Measurements from ENCODE around the gene JAK3. TPM values are rescaled to one million over a fixed set of nuclear protein-coding genes. Genes with fewer than 3 reads are reported as not detected.

JAK3 gene
- total RNA-seq, 1 donor from 2014 or later, result 12.3 TPM

DNA sequence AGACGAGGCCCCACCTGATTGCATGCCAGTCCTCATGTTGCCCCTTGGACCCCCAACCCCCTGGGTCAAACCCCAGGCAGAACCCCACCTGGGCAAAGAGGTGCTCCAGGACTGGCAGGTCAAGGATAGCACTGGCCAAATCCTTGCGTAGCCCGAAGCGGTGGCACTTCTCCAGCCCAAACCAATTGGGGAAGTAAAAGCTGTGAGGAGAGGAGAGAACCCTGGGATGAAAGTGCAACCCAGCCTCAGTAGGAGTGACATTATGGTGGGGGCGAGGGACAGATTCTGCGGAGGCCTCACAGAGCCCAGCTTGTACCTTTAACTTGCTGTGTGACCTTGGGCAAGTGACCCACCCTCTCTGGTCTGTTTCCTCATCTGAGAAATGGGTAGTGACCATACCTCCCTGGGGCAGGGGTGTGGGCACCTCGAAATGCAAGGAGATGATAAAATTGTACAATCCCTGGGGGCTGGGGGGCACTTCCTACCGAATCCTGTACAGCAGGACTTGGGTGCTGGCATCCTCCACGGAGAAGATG lies 4.4 kb downstream of the JAK3 start:
- no peak overlapping the region for H3K27ac Mint-ChIP-seq
- TF ChIP-seq, protein P1, sequence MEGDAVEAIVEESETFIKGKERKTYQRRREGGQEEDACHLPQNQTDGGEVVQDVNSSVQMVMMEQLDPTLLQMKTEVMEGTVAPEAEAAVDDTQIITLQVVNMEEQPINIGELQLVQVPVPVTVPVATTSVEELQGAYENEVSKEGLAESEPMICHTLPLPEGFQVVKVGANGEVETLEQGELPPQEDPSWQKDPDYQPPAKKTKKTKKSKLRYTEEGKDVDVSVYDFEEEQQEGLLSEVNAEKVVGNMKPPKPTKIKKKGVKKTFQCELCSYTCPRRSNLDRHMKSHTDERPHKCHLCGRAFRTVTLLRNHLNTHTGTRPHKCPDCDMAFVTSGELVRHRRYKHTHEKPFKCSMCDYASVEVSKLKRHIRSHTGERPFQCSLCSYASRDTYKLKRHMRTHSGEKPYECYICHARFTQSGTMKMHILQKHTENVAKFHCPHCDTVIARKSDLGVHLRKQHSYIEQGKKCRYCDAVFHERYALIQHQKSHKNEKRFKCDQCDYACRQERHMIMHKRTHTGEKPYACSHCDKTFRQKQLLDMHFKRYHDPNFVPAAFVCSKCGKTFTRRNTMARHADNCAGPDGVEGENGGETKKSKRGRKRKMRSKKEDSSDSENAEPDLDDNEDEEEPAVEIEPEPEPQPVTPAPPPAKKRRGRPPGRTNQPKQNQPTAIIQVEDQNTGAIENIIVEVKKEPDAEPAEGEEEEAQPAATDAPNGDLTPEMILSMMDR (IDR thresholded peaks at IDR 0.05; ENCODE audit: unreplicated experiment), result no peak
- DNase-seq (ENCODE audit: low spot score in 2 of 2, unreplicated experiment in 2 of 2), result no peak
- peaks cover 3% of the 10 kb centered on the region for H3K4me1 Mint-ChIP-seq
- no peaks in the 10 kb centered on the region for H3K36me3 Mint-ChIP-seq
- no peak overlapping the region for H3K4me3 Mint-ChIP-seq
- peaks cover 47% of the 10 kb centered on the region for H3K27me3 Mint-ChIP-seq (ENCODE audit: low read depth)
- H3K9me3 Mint-ChIP-seq, result no peaks in the 10 kb centered on the region

DNA sequence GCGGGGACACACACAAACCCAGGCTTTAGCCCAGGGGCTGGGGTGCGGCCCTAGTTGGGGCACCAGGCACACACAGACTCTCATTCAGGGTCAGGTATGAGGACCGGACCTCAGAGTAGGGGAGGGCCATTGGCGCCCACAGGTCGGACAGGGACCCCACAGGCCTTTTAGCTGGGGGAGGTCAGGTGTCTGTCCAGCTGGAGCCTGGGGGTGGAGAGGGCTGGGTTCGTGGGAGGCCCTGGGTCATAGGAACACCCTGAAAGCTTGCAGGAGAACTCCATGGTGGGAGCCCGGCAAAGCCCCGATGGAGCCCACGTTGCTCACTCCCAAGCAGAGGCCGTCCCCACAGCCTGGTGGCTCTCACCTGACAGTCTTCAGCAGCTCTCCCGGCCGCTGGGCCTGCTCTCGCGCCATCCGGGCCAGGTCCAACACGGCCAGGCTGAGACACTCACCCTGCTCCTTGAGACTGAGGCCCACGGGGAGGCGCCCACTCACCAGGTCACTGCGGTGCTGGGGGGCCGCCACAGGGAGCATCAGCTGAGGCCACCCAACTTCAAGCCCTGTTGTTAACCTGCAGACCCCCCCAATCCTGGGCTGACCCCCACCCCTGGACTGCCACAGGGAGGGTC lies 5.0 kb downstream of the JAK3 start:
- no peak for DNase-seq (ENCODE audit: low spot score in 2 of 2, unreplicated experiment in 2 of 2)
- peaks cover 50% of the 10 kb centered on the region for H3K27me3 Mint-ChIP-seq (ENCODE audit: low read depth)
- no peaks in the 10 kb centered on the region for H3K36me3 Mint-ChIP-seq
- TF ChIP-seq, protein P1 (IDR thresholded peaks at IDR 0.05; ENCODE audit: unreplicated experiment), result no peak
- no peaks in the 10 kb centered on the region for H3K9me3 Mint-ChIP-seq
- no peak overlapping the region for H3K27ac Mint-ChIP-seq
- H3K4me1 Mint-ChIP-seq, result peaks cover 3% of the 10 kb centered on the region
- peak overlapping the region; percentile 42 for H3K4me3 Mint-ChIP-seq

DNA sequence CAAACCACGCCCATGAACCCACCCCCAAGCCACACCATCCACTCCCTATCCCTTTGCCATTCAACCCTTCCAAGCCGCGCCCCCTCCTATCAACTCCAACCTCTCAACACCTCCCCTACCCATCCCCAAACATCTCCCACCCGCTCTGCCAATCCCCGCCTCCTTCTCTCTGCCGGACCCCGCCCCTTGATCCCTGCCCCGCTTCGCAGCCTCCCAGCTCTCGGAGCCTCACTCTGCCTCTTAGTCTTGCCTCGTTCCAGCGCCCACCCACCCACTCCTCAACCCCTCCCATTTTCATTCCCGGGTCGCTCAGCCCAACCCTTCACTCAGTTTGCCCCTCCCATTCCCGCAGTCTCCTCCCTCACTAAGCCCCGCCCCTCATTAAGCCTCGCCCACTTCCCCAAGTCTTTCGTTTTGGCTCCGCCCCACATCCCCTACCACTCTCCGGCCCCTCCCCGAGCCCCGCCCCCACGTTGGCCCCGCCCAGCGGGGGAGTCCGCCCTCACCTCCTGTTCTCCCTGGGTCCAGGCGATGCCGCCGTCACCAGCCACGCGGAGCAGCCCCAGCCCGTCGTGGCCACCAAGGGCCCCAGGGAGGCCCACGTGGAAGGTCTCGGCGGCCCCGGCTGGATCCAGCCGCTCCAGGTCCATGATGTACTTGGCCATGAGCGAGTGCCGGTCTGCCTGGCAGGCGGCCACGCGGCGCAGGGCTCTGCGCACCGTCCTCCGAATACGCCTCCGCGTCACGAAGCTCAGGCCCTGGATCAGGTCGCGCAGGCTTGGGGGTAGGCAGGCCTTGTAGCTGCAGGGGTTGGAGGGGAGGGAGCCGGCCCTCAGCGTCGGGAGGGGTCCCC lies 5.7 kb downstream of the JAK3 start:
- H3K4me1 Mint-ChIP-seq, result peaks cover 3% of the 10 kb centered on the region
- TF ChIP-seq, protein P1 (IDR thresholded peaks at IDR 0.05; ENCODE audit: unreplicated experiment), result no peak
- no peaks in the 10 kb centered on the region for H3K9me3 Mint-ChIP-seq
- peak overlapping the region; percentile 62 for H3K4me3 Mint-ChIP-seq
- H3K36me3 Mint-ChIP-seq, result no peaks in the 10 kb centered on the region
- H3K27me3 Mint-ChIP-seq (ENCODE audit: low read depth), result peaks cover 51% of the 10 kb centered on the region
- peak overlapping the region; percentile 12 for H3K27ac Mint-ChIP-seq
- peak; percentile 88 to 89 for DNase-seq (ENCODE audit: low spot score in 2 of 2, unreplicated experiment in 2 of 2)

DNA sequence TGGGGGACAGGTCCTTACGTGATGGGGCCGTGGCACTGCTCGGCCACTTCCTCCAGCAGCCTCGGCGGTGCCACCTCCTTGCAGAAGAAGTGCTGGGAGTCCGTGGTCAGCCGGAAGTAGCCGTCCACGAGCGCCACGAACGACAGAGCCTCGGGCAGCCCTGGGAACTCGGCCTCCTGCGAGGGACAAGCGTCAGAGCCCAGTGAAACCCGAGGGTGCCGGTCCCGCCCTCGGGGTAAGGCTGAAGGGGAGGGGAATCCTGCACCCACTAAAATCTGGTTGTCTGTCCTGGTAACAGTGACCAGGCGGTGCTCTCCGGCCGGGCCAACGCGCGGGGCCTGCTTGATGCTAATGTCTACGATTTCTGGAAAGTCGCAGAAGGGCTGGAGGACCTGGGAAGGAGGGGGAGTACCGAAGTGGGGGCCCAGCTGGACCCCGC lies 6.4 kb downstream of the JAK3 start:
- Mint-ChIP-seq H3K9me3 (no peaks in the 10 kb centered on the region), H3K27me3 (ENCODE audit: low read depth) (peaks cover 55% of the 10 kb centered on the region), H3K36me3 (no peaks in the 10 kb centered on the region), H3K4me3 (peak overlapping the region; percentile 62), H3K27ac (peak overlapping the region; percentile 12), H3K4me1 (peaks cover 3% of the 10 kb centered on the region)
- DNase-seq (ENCODE audit: low spot score in 2 of 2, unreplicated experiment in 2 of 2), result no peak
- TF ChIP-seq, protein P1 (IDR thresholded peaks at IDR 0.05; ENCODE audit: unreplicated experiment), result no peak

DNA sequence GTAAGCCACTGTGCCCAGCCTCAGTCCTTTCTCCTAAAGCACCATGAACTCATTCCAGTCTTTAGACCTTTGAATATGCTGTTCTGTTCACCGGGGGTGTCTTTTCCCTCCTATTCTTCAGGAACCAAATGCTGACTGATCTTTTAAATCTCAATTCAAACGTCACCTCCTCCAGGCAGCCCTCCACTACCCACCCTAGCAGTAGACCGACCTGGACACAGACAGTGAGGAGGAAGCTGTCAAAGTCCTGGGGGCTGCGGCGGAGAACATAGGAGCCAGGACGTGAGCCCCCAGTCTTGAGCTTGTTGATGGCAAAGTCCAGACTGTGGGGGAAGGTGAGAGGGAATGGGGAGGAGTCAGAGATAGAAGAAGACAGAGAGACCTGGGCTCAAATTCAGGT lies 7.8 kb downstream of the JAK3 start:
- no peaks in the 10 kb centered on the region for H3K9me3 Mint-ChIP-seq
- TF ChIP-seq, protein P1 (IDR thresholded peaks at IDR 0.05; ENCODE audit: unreplicated experiment), result no peak
- H3K27ac Mint-ChIP-seq, result no peak overlapping the region
- H3K36me3 Mint-ChIP-seq, result no peaks in the 10 kb centered on the region
- H3K4me1 Mint-ChIP-seq, result peaks cover 3% of the 10 kb centered on the region
- peaks cover 56% of the 10 kb centered on the region for H3K27me3 Mint-ChIP-seq (ENCODE audit: low read depth)
- no peak overlapping the region for H3K4me3 Mint-ChIP-seq
- DNase-seq (ENCODE audit: low spot score in 2 of 2, unreplicated experiment in 2 of 2), result no peak
